Measurements from ENCODE around the gene CC2D2B. TPM values are rescaled to one million over a fixed set of nuclear protein-coding genes. Genes with fewer than 3 reads are reported as not detected.

CC2D2B gene
- total and polyA plus RNA-seq, 2 of the 8 experiments (the other 6 are each of a cell fraction or from before 2014, with no cell fraction given): 0.09 to 0.71 TPM

DNA sequence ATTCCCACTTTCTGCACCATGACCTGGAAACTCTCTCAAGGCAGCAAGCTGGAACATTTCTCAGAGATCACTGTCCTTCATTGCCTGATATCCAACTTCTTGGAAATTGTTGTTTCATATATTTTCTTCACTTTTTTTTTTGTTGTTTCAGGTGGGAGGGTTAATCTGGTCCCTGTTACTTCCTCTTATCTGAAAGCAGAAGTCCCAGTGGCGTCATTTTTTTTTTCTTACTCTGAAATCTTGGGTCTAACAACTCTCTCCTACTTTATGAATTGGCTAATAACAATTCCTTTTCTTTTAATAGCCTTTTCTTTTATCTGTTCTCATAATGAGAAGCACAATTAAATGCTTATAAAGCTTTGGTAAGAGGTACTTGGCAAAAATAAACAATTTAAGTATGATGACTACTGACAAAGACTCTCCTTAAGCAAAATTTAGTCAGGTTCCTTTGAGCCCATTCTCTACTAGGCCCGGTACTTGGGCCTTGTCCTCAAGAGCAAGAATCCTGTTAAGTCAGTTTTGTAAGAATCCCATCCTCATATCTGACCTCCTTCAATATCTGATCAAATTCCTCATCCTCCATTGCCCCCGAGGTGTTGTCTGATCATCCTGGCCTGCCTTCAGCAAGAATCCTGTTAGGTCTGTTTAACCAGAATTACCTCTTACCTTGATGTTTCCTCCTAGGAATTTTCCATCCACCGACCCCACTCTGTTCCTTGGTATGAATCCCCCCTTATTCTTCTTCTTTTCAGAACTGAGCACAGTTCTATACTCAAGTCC is 11.5 kb upstream of the CC2D2B start:
- no peak overlapping the region for H2BK15ac ChIP-seq (ENCODE audit: low read length)
- FAIRE-seq (no peak), DNase-seq (ENCODE audit: low read depth in 1 of 2, low spot score in 2 of 2) (no peak)
- ChIA-PET POLR2A (ENCODE audit: partially characterized antibody) (interaction anchor here (1.0 kb wide), 1 partner anchor 10 kb away, joined by 3 read pairs; no protein-coding TSS in a partner anchor), CTCF (ENCODE audit: partially characterized antibody) (no interaction called here)
- H3K79me2 ChIP-seq (ENCODE audit: control insufficient read depth in 1 of 2, insufficient read depth in 2 of 2, low read length in 2 of 2): no peaks in the 10 kb centered on the region
- no peak overlapping the region for H2BK5ac ChIP-seq (ENCODE audit: low read depth, low read length)
- H4K91ac ChIP-seq (replicated peaks; ENCODE audit: insufficient read length, low read length): no peak overlapping the region
- no peak overlapping the region for H2BK20ac ChIP-seq (ENCODE audit: low read length)
- no peak overlapping the region for H2BK12ac ChIP-seq (ENCODE audit: low read depth, low read length)
- no peaks in the 10 kb centered on the region for H4K20me1 ChIP-seq (replicated peaks in 1 of 2; ENCODE audit: control insufficient read depth in 1 of 2, insufficient read depth in 2 of 2, low read length in 2 of 2)
- no peak overlapping the region for H2AFZ ChIP-seq (ENCODE audit: low read length)
- H3K9ac ChIP-seq (replicated peaks in 1 of 4; ENCODE audit: extremely low read depth in 1 of 4, low read depth in 3 of 4, low read length in 3 of 4): no peak overlapping the region
- no peak overlapping the region for H4K5ac ChIP-seq (ENCODE audit: insufficient read length, low read depth, low read length)
- H3K9me3 ChIP-seq (ENCODE audit: insufficient read depth in 2 of 2, low read depth in 1 of 2, low read length in 1 of 2): no peaks in the 10 kb centered on the region
- no peak overlapping the region for H4K8ac ChIP-seq (ENCODE audit: extremely low read depth, insufficient read depth, low read length)
- H3K4me2 ChIP-seq (ENCODE audit: insufficient read depth in 1 of 2, low read depth in 2 of 2, low read length in 2 of 2): no peak overlapping the region
- no peak overlapping the region for H2AK5ac ChIP-seq (ENCODE audit: low read depth, low read length)
- no peak overlapping the region for H3K4ac ChIP-seq (replicated peaks; ENCODE audit: insufficient read length, low read depth, low read length)
- no peak overlapping the region for H3K14ac ChIP-seq (ENCODE audit: insufficient read length)
- H2BK120ac ChIP-seq (replicated peaks; ENCODE audit: low read depth, low read length): no peak overlapping the region
- no peaks in the 10 kb centered on the region for H3K23me2 ChIP-seq (ENCODE audit: low read depth, low read length)
- no peak overlapping the region for H3K18ac ChIP-seq (ENCODE audit: extremely low read depth, low read length)
- H3K79me1 ChIP-seq (ENCODE audit: low read depth, low read length): no peaks in the 10 kb centered on the region
- no peak for TF ChIP-seq BCL11A (IDR thresholded peaks at IDR 0.05; ENCODE audit: low read depth in 2 of 2, low read length in 2 of 2)
- no peak for TF ChIP-seq TAF1 (IDR thresholded peaks at IDR 0.05; ENCODE audit: low read depth, low read length)
- TF ChIP-seq POU5F1 (IDR thresholded peaks at IDR 0.05; ENCODE audit: low read depth, low read length): no peak
- no peak for TF ChIP-seq RXRA (IDR thresholded peaks at IDR 0.05; ENCODE audit: insufficient read depth, low read depth, low read length)
- TF ChIP-seq YY1 (IDR thresholded peaks at IDR 0.05; ENCODE audit: low read depth, low read length): no peak
- TF ChIP-seq GTF2F1 (IDR thresholded peaks at IDR 0.05; ENCODE audit: borderline replicate concordance, low read depth, low read length): no peak
- TF ChIP-seq TAF7 (optimal IDR thresholded peaks at IDR 0.05; ENCODE audit: borderline replicate concordance, low read depth, low read length): no peak
- TF ChIP-seq TEAD4 (IDR thresholded peaks at IDR 0.05; ENCODE audit: low read depth, low read length): no peak
- no peak overlapping the region for H3K56ac ChIP-seq (replicated peaks; ENCODE audit: insufficient read length, low read depth, low read length)
- peaks cover 0 to 20% (median 11%) of the 10 kb centered on the region in 4 experiments; a peak in 5 of 8 replicates for H3K36me3 ChIP-seq (ENCODE audit: control insufficient read depth in 2 of 4, insufficient read depth in 4 of 4, low read length in 3 of 4)
- H3K23ac ChIP-seq (ENCODE audit: insufficient read length): no peak overlapping the region
- H3K4me1 ChIP-seq (replicated peaks in 1 of 4; ENCODE audit: control insufficient read depth in 3 of 4, insufficient read depth in 4 of 4, low read length in 3 of 4): no peaks in the 10 kb centered on the region
- no peak overlapping the region for H3K27ac ChIP-seq (ENCODE audit: low read depth, low read length)
- H3K27me3 ChIP-seq (replicated peaks in 1 of 4; ENCODE audit: control insufficient read depth in 3 of 4, extremely low read depth in 1 of 4, insufficient read depth in 3 of 4, low read length in 3 of 4): no peaks in the 10 kb centered on the region
- WGBS, 2 experiments (ENCODE audit: extremely low coverage in 1 of 2, insufficient coverage in 1 of 2, insufficient read length in 1 of 2, insufficient replicate concordance in 2 of 2, low coverage in 1 of 2, low lambda C conversion rate in 2 of 2, missing lambda C conversion rate in 1 of 2): 90% methylated on average over 4 of the region's 4 CpGs; no CpG with 5 or more reads in 1 of the 2 experiments
- no peak overlapping the region for H3K4me3 ChIP-seq (ENCODE audit: extremely low read depth in 1 of 4, insufficient read depth in 2 of 4, low read depth in 3 of 4, low read length in 4 of 4)

Data from H1 (cell line).